ENCODE measurements around the gene HMGN5. TPM values are rescaled to one million over a fixed set of nuclear protein-coding genes. Genes with fewer than 3 reads are reported as not detected.

The HMGN5 gene
- total RNA-seq, 3 donors from 2014 or later: 4.0 to 5.8 (median 4.1) TPM

DNA sequence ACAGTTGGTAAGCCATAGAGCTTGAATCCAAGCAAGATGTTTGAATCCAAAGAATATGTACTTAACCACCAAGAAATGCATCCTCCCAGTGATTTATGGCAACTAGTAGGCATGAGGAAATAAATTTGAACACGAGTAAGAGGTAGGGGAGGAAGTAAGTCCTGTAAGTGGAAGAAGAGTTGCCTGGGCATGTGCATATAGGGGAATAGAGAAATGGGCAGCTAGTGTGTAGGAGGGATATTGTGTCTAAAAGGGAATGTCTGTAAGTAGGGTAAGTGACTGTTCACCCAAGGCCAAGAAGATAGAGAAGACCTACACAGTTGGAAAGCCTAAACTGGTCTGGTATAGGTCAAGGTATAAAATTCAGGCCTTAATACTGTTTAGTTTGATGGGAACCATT lies 4.8 kb upstream of the HMGN5 start:
- H3K4me3 ChIP-seq: no peak overlapping the region
- no peak for TF ChIP-seq CTCF (IDR thresholded peaks at IDR 0.05)
- H3K36me3 ChIP-seq (ENCODE audit: low read depth): no peaks in the 10 kb centered on the region
- H3K4me1 ChIP-seq (ENCODE audit: low read depth): no peaks in the 10 kb centered on the region
- DNase-seq (no peak), ATAC-seq (no peak)
- intact Hi-C loops (cut with DNase I, micrococcal nuclease): no loop called here
- H3K9me3 ChIP-seq: no peaks in the 10 kb centered on the region

DNA sequence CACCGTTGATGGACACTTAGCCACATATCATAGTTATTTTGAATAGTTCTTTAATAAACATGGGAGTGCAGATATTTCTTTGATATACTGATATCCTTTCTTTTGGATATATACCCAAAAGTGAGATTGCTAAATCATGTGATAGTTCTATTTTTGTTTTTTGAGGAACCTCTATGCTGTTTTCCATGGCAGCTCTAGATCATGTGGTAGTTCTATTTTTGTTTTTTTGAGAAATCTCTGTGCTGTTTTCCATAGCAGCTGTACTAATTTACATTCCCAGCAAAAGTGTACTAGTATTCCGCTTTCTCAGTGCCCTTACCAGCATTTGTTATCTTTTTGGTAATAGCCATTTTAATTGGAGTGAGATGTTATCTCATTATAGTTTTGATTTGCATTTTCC lies 3.8 kb upstream of the HMGN5 start:
- DNase-seq: no peak
- no peak for TF ChIP-seq CTCF (IDR thresholded peaks at IDR 0.05)
- no peaks in the 10 kb centered on the region for H3K36me3 ChIP-seq (ENCODE audit: low read depth)
- H3K4me3 ChIP-seq: no peak overlapping the region
- intact Hi-C loops (cut with DNase I, micrococcal nuclease): no loop called here
- H3K4me1 ChIP-seq (ENCODE audit: low read depth): no peaks in the 10 kb centered on the region
- H3K9me3 ChIP-seq: no peaks in the 10 kb centered on the region
- ATAC-seq: no peak

DNA sequence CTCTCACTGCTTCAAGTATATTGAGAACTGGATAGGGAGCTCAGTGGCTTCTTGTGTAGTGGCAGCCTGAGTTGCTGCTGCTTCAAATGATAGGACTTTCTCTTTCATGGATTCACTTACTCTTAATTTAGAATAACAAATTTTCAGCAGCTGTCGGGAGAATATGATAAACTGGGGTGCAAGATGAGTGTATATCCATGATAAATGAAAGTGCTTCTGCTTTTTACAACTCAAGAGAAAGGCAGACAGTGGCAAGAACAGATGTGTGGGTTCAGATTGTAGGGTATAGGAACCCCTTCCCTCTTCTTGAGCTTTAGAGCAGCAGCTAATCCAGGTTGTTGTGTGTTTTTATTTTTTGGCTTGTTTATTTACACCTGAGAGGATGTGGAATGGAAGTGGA lies 1.2 kb upstream of the HMGN5 start:
- no peaks in the 10 kb centered on the region for H3K9me3 ChIP-seq
- TF ChIP-seq CTCF (IDR thresholded peaks at IDR 0.05): no peak
- no peaks in the 10 kb centered on the region for H3K4me1 ChIP-seq (ENCODE audit: low read depth)
- H3K36me3 ChIP-seq (ENCODE audit: low read depth): no peaks in the 10 kb centered on the region
- DNase-seq (no peak), ATAC-seq (no peak)
- H3K4me3 ChIP-seq: no peak overlapping the region
- intact Hi-C loops (cut with DNase I, micrococcal nuclease): no loop called here

- no peak for TF ChIP-seq CTCF (IDR thresholded peaks at IDR 0.05)
- DNase-seq: peak in 1 of 3 donors; percentile 9
Measured at GRCh38 chrX:81202456-81202819, 725 bp upstream of the HMGN5 start.

GRCh38 chrX:81201071-81201470 lies 642 bp downstream of the HMGN5 start:
- no peak for ATAC-seq
- H3K9me3 ChIP-seq: no peaks in the 10 kb centered on the region
- no peaks in the 10 kb centered on the region for H3K4me1 ChIP-seq (ENCODE audit: low read depth)
- intact Hi-C loops (cut with DNase I, micrococcal nuclease): no loop called here
- H3K36me3 ChIP-seq (ENCODE audit: low read depth): no peaks in the 10 kb centered on the region
- TF ChIP-seq CTCF (IDR thresholded peaks at IDR 0.05): no peak
- no peak for DNase-seq
- no peak overlapping the region for H3K4me3 ChIP-seq

More at GRCh38 chrX:81202456-81202819, 725 bp upstream of the HMGN5 start:
- intact Hi-C loops (cut with DNase I, micrococcal nuclease): no loop called here
- no peaks in the 10 kb centered on the region for H3K36me3 ChIP-seq (ENCODE audit: low read depth)
- peak; percentile 31 for ATAC-seq
- no peaks in the 10 kb centered on the region for H3K4me1 ChIP-seq (ENCODE audit: low read depth)
- no peaks in the 10 kb centered on the region for H3K9me3 ChIP-seq
- peak overlapping the region; percentile 11 for H3K4me3 ChIP-seq

GRCh38 chrX:81195712-81196111 lies 6.0 kb downstream of the HMGN5 start:
- ATAC-seq: peak; percentile 81
- Histone ChIP-seq H3K36me3 (ENCODE audit: low read depth) (no peaks in the 10 kb centered on the region), H3K4me1 (ENCODE audit: low read depth) (no peaks in the 10 kb centered on the region), H3K4me3 (no peak overlapping the region), H3K9me3 (no peaks in the 10 kb centered on the region)
- TF ChIP-seq CTCF (IDR thresholded peaks at IDR 0.05): no peak
- DNase-seq: peak in 1 of 3 donors; percentile 75
- intact Hi-C loops (cut with DNase I, micrococcal nuclease): no loop called here

All from mucosa of descending colon (tissue), 3 donors.